Muscle of leg (tissue), 11 donors: ENCODE measurements around the gene STAT5A. TPM values are rescaled to one million over a fixed set of nuclear protein-coding genes. Genes with fewer than 3 reads are reported as not detected.

Experiments
- DNase-seq: peaks from one replicate; pipeline ENCODE4 v3.0.0; 2013
- H3K27ac ChIP-seq: one replicate; pipeline ENCODE4 v1.5.1; 2013; ENCODE audit warnings: mild to moderate bottlenecking, low read length, control low read depth
- H3K27me3 ChIP-seq: one replicate; pipeline ENCODE4 v1.6.1; 2013; ENCODE audit warnings: low read length; ENCODE audit not compliant: control insufficient read depth, insufficient read depth
- H3K36me3 ChIP-seq: one replicate; pipeline ENCODE4 v1.6.1; 2013; ENCODE audit warnings: low read length; ENCODE audit not compliant: control insufficient read depth, insufficient read depth
- H3K4me1 ChIP-seq: one replicate; pipeline ENCODE4 v1.6.1; 2013; ENCODE audit warnings: low read length; ENCODE audit not compliant: control insufficient read depth, insufficient read depth
- H3K4me3 ChIP-seq: one replicate; pipeline ENCODE4 v1.5.1; 2013; ENCODE audit warnings: low read length, control low read depth
- H3K9me3 ChIP-seq: replicated peaks from 2 replicates; pipeline ENCODE4 v1.6.1; 2013; ENCODE audit warnings: low read depth, low read length; ENCODE audit not compliant: control insufficient read depth
- WGBS: methylation state at CpG from one replicate; pipeline ENCODE4 v1.1.5; 2013; ENCODE audit warnings: missing lambda C conversion rate; ENCODE audit not compliant: insufficient coverage; 5-methylcytosine and 5-hydroxymethylcytosine counted together
- polyA plus RNA-seq, 8 donors: library from polyadenylated mRNA; unstranded; fragments of 120-200 nt; gene quantifications; one replicate each; pipeline versions ENCODE4 v1.2.1 to v1.2.3, GENCODE V29; 2013; ENCODE audit warnings: inconsistent platforms in 1 of 8, low replicate concordance in 1 of 8; ENCODE audit not compliant: insufficient read length in 8 of 8, insufficient read depth in 1 of 8
- total RNA-seq: library from RNA; stranded (reverse); fragments of 120-200 nt; gene quantifications from one replicate; pipeline ENCODE4 v1.2.4, GENCODE V29; 2013

The STAT5A gene
- total and polyA plus RNA-seq, 9 donors = 12.8 to 20.4 (median 16.4) TPM

DNA sequence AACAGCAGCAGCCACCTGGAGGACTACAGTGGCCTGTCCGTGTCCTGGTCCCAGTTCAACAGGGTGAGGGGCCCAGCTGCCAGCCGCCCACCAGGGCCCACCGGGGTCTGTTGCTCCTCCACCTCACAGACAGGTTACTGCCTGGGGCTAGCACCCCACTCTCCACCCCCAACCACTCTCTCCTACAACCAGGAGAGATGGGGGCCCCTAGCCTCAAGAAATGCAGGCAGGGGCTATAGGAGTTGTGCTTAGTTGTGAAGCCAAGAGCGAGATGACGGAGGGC is 18.0 kb downstream of the STAT5A start:
- WGBS = 75% methylated on average over 2 of the region's 5 CpGs
- peaks cover 76% of the 10 kb centered on the region for H3K36me3 ChIP-seq
- H3K4me3 ChIP-seq = no peak overlapping the region

DNA sequence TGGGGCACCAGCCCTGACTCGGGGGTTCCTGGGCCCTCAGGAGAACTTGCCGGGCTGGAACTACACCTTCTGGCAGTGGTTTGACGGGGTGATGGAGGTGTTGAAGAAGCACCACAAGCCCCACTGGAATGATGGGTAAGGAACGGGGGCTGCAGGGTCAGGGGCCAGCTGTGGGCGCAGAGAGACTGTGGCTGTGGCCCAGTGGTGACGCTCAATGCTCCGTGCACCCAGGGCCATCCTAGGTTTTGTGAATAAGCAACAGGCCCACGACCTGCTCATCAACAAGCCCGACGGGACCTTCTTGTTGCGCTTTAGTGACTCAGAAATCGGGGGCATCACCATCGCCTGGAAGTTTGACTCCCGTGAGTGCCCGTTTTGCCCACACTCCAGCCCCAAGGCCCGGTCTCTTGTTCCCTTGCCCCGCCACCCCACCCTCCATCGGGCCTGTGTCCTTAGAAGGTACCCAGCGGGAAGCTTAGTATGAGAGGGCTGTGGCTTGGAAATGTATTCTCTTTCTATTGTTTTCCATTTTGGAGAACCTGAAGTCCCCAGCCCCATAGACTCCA is 19.1 kb downstream of the STAT5A start:
- peaks cover 67% of the 10 kb centered on the region for H3K36me3 ChIP-seq
- H3K27ac ChIP-seq = no peak overlapping the region
- no peak overlapping the region for H3K4me3 ChIP-seq
- peaks cover 27% of the 10 kb centered on the region for H3K4me1 ChIP-seq
- no peaks in the 10 kb centered on the region for H3K9me3 ChIP-seq
- DNase-seq = no peak
- 92% methylated on average over 15 of the region's 19 CpGs for WGBS
- H3K27me3 ChIP-seq = no peaks in the 10 kb centered on the region

More for the DNA sequence above, 18.0 kb downstream of the STAT5A start:
- Histone ChIP-seq H3K27ac (no peak overlapping the region), H3K4me1 (peaks cover 15% of the 10 kb centered on the region), H3K9me3 (no peaks in the 10 kb centered on the region), H3K27me3 (no peaks in the 10 kb centered on the region)
- no peak for DNase-seq

DNA sequence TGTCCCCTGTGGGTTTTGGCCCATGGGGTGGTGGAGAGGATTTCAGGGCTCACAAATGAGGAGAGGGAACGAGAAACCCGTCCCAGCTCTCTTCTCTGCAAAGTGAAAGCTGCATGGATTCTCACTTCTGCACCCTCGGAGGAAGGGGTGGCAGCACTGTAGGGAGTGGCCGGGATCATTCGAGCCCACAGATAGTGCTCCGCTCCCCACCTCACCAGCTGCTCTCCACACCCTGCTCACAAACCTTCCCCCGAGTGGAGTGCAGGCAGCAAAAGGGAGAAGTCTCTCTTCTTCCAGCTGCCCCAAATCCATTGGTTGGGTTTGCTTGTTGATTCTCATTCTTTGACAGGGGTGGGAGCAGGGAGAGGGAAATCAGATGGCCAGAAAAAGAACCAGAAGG is 20.1 kb downstream of the STAT5A start:
- DNase-seq = no peak
- Histone ChIP-seq H3K36me3 (peaks cover 60% of the 10 kb centered on the region), H3K4me3 (no peak overlapping the region), H3K9me3 (no peaks in the 10 kb centered on the region), H3K27me3 (no peaks in the 10 kb centered on the region), H3K4me1 (peaks cover 32% of the 10 kb centered on the region), H3K27ac (no peak overlapping the region)
- no CpG with 5 or more reads among the region's 7 CpGs for WGBS

- no peak for DNase-seq
- Histone ChIP-seq H3K9me3 (no peaks in the 10 kb centered on the region), H3K27ac (no peak overlapping the region), H3K4me1 (peaks cover 32% of the 10 kb centered on the region), H3K36me3 (peaks cover 59% of the 10 kb centered on the region), H3K27me3 (no peaks in the 10 kb centered on the region), H3K4me3 (no peak overlapping the region)
- 95% methylated on average over 6 of the region's 9 CpGs for WGBS
Measured at GRCh38 chr17:42309142-42309541, 20.8 kb downstream of the STAT5A start.

DNA sequence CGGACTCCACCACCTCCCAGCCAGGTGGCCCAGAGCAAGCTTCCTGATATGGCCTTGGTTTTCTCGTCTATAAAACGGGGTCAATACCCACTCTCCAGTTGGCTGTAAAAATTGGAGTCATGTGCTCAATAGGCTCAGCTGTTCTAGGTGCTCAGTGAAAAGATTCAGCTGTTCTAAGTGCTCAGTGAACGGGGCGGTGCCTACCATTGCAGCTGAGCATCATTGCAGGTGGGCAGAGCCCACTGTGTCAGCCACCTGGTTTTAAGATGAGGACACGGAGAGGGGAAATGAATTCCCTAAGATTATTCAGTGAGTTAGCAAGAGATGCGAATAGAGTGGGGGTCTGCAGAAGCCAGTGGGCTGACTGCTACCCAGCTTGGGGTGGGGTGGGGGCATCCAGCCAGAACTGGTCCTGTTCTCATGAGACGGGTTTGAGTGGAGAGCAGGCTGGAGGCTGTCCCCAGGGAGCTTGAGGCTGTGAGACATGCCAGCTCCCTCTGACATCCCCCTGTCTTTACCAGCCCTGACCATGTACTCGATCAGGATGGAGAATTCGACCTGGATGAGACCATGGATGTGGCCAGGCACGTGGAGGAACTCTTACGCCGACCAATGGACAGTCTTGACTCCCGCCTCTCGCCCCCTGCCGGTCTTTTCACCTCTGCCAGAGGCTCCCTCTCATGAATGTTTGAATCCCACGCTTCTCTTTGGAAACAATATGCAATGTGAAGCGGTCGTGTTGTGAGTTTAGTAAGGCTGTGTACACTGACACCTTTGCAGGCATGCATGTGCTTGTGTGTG is 21.9 kb downstream of the STAT5A start:
- no peak overlapping the region for H3K4me3 ChIP-seq
- peaks cover 32% of the 10 kb centered on the region for H3K4me1 ChIP-seq
- H3K9me3 ChIP-seq = no peaks in the 10 kb centered on the region
- no peak for DNase-seq
- no peak overlapping the region for H3K27ac ChIP-seq
- H3K36me3 ChIP-seq = peaks cover 60% of the 10 kb centered on the region
- 69% methylated on average over 15 of the region's 19 CpGs for WGBS
- no peaks in the 10 kb centered on the region for H3K27me3 ChIP-seq

- WGBS = 34% methylated on average over 8 of the region's 9 CpGs
- Histone ChIP-seq H3K27me3 (no peaks in the 10 kb centered on the region), H3K4me3 (no peak overlapping the region), H3K4me1 (peaks cover 32% of the 10 kb centered on the region), H3K9me3 (no peaks in the 10 kb centered on the region), H3K36me3 (peaks cover 59% of the 10 kb centered on the region), H3K27ac (peak overlapping the region; percentile 97)
- DNase-seq = no peak
Measured at GRCh38 chr17:42310787-42311215, 22.5 kb downstream of the STAT5A start.

DNA sequence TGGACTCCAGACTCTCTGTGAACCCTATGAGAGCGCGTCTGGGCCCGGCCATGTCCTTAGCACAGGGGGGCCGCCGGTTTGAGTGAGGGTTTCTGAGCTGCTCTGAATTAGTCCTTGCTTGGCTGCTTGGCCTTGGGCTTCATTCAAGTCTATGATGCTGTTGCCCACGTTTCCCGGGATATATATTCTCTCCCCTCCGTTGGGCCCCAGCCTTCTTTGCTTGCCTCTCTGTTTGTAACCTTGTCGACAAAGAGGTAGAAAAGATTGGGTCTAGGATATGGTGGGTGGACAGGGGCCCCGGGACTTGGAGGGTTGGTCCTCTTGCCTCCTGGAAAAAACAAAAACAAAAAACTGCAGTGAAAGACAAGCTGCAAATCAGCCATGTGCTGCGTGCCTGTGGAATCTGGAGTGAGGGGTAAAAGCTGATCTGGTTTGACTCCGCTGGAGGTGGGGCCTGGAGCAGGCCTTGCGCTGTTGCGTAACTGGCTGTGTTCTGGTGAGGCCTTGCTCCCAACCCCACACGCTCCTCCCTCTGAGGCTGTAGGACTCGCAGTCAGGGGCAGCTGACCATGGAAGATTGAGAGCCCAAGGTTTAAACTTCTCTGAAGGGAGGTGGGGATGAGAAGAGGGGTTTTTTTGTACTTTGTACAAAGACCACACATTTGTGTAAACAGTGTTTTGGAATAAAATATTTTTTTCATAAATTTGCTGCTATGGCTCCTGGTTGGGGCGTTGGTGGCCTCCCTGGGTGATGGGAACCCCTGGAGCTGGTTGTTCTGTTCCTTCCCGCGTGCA is 23.1 kb downstream of the STAT5A start:
- H3K9me3 ChIP-seq = no peaks in the 10 kb centered on the region
- DNase-seq = peak; percentile 97
- 24% methylated on average over 8 of the region's 19 CpGs for WGBS
- H3K27me3 ChIP-seq = no peaks in the 10 kb centered on the region
- no peak overlapping the region for H3K4me3 ChIP-seq
- H3K27ac ChIP-seq = peak overlapping the region; percentile 97
- H3K4me1 ChIP-seq = peaks cover 32% of the 10 kb centered on the region
- H3K36me3 ChIP-seq = peaks cover 58% of the 10 kb centered on the region

DNA sequence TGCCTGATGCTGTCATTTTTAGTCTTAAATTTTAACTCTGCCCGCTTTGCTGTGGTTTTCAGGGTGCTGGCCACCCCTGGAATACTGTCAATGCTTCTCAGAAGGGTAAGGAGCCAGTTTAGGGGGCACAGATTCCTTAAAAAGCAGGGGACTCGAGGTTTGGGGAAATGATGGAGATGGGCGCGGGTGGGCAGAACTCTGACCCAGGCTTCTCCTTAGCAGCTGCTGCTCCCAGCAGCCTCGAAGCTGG is 23.7 kb downstream of the STAT5A start:
- Histone ChIP-seq H3K4me1 (peaks cover 32% of the 10 kb centered on the region), H3K27me3 (no peaks in the 10 kb centered on the region), H3K9me3 (no peaks in the 10 kb centered on the region), H3K4me3 (no peak overlapping the region), H3K27ac (peak overlapping the region; percentile 97), H3K36me3 (peaks cover 61% of the 10 kb centered on the region)
- WGBS = 0% methylated on average over 2 of the region's 5 CpGs
- DNase-seq = no peak

- H3K4me3 ChIP-seq = peak overlapping the region; percentile 16
- peaks cover 60% of the 10 kb centered on the region for H3K36me3 ChIP-seq
- DNase-seq = peak; percentile 91
- H3K9me3 ChIP-seq = no peaks in the 10 kb centered on the region
- whole genome bisulfite sequencing = 4% methylated on average over 43 of the region's 54 CpGs
- H3K4me1 ChIP-seq = peaks cover 32% of the 10 kb centered on the region
- H3K27me3 ChIP-seq = no peaks in the 10 kb centered on the region
- peak overlapping the region; percentile 97 for H3K27ac ChIP-seq
Measured at GRCh38 chr17:42312285-42313130, 24.2 kb downstream of the STAT5A start.

DNA sequence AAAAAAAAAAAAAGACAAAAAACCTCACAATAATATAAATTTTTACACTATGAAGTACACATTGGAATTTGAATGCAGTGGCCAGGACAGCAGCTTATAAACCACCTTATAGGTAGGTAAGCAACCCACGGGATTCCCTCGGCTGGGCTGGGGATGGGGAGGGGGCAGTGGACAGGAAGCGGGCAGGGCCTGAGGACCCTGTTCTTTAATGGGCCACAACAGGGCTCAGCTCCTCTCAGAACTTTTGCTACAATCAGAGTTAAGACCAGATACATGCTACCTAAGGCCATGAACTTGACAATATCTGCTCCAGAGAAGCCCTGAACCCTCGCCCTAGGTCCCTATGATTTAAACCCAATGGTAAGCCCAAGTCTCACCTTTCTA is 25.1 kb downstream of the STAT5A start:
- no peak for DNase-seq
- no CpG with 5 or more reads among the region's 4 CpGs for WGBS
- no peaks in the 10 kb centered on the region for H3K27me3 ChIP-seq
- peaks cover 55% of the 10 kb centered on the region for H3K36me3 ChIP-seq
- H3K27ac ChIP-seq = no peak overlapping the region
- no peaks in the 10 kb centered on the region for H3K9me3 ChIP-seq
- peaks cover 30% of the 10 kb centered on the region for H3K4me1 ChIP-seq
- H3K4me3 ChIP-seq = no peak overlapping the region
